SJCRH30 (cell line): ENCODE data around the gene NT5M. TPM values are rescaled to one million over a fixed set of nuclear protein-coding genes. Genes with fewer than 3 reads are reported as not detected.

Source experiments
- DNase-seq, 2 experiments: peaks; one replicate each; pipeline ENCODE4 v3.0.0-alpha.2; 2015 to 2020
- H3K27ac ChIP-seq: fragments of 250-450 bp; sonication (Bioruptor Pico); 2 replicates; pipeline ENCODE4 v1.5.1; 2020; ENCODE audit warnings: mild to moderate bottlenecking, moderate library complexity
- H3K27me3 ChIP-seq: fragments of 250-450 bp; sonication (Bioruptor Pico); 2 replicates; pipeline ENCODE4 v1.5.1; 2020; ENCODE audit warnings: mild to moderate bottlenecking, moderate library complexity
- H3K36me3 ChIP-seq: fragments of 250-450 bp; sonication (Bioruptor Pico); 2 replicates; pipeline ENCODE4 v1.5.1; 2020; ENCODE audit warnings: mild to moderate bottlenecking, moderate library complexity
- H3K4me1 ChIP-seq: fragments of 250-450 bp; sonication (Bioruptor Pico); 2 replicates; pipeline ENCODE4 v1.5.1; 2020; ENCODE audit warnings: mild to moderate bottlenecking, moderate library complexity
- H3K4me3 ChIP-seq: fragments of 250-450 bp; sonication (Bioruptor Pico); 2 replicates; pipeline ENCODE4 v1.5.1; 2020; ENCODE audit warnings: mild to moderate bottlenecking, moderate library complexity
- H3K9me3 ChIP-seq: fragments of 250-450 bp; sonication (Bioruptor Pico); replicated peaks from 2 replicates; pipeline ENCODE4 v1.5.1; 2020; ENCODE audit warnings: mild to moderate bottlenecking, moderate library complexity
- total RNA-seq: library from RNA; depleted of rRNA; stranded (reverse); fragments of >200 nt; shearing (Covaris generic); gene quantifications from 2 replicates; pipeline ENCODE4 v1.2.3, GENCODE V29; 2014

The NT5M gene
- total RNA-seq, 1 experiment from 2014 or later: 4.2 TPM

- Histone ChIP-seq H3K27ac (no peak overlapping the region), H3K4me1 (peaks cover 6% of the 10 kb centered on the region; the same call in 1 of the 2 replicates), H3K27me3 (no peaks in the 10 kb centered on the region), H3K9me3 (peaks cover 9% of the 10 kb centered on the region; the same call in 1 of the 2 replicates), H3K36me3 (no peaks in the 10 kb centered on the region), H3K4me3 (no peak overlapping the region)
- DNase-seq: peak; percentile 64 to 76
Measured at GRCh38 chr17:17315142-17315821, 12.1 kb downstream of the NT5M start.

DNA sequence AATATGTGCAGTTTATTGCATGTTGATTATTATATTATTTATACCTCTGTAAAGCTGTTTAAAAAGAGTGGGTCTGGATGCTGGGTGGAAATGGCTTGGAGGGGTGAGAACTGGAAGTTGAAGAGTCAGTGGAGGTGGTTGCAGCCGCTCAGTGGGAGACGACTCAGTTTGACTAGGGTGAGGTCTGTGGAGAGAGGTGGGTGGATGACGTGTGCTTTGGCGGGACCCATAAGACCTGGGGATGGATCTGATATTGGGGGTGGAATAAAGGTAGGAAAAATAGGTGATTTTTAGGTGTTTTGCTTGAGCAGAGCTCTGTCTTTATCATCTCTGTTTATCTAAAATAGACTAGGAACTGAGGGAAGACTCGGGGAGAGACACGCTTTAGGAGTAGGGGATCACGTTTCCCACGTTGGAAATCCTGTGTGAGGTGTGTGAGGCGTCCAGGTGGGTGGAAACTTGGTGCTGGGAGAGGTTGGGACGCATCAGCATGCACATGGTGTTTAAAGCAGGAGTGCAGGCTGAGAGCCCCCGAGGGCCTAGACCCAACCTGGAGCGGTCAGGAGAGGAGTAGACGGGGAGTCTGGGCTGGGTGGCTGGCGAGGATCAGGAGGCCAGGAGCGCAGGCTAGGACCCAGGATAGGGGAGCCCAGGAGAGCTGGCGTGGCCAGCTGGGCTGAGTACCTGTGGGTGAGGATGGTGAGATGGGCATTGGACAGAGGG is 17.2 kb downstream of the NT5M start:
- H3K4me3 ChIP-seq: no peak overlapping the region

GRCh38 chr17:17320911-17321220 is 17.7 kb downstream of the NT5M start:
- H3K9me3 ChIP-seq: no peaks in the 10 kb centered on the region
- no peaks in the 10 kb centered on the region for H3K27me3 ChIP-seq
- no peaks in the 10 kb centered on the region for H3K36me3 ChIP-seq
- H3K4me1 ChIP-seq: peaks cover 17% of the 10 kb centered on the region
- no peak overlapping the region for H3K27ac ChIP-seq
- no peak for DNase-seq
- H3K4me3 ChIP-seq: no peak overlapping the region

More for the DNA sequence above, 17.2 kb downstream of the NT5M start:
- Histone ChIP-seq H3K36me3 (no peaks in the 10 kb centered on the region), H3K27ac (no peak overlapping the region), H3K27me3 (no peaks in the 10 kb centered on the region), H3K4me1 (peaks cover 13% of the 10 kb centered on the region), H3K9me3 (no peaks in the 10 kb centered on the region)
- DNase-seq: no peak

- DNase-seq: no peak
- Histone ChIP-seq H3K4me3 (no peak overlapping the region), H3K9me3 (no peaks in the 10 kb centered on the region), H3K27ac (no peak overlapping the region), H3K4me1 (peaks cover 21% of the 10 kb centered on the region), H3K27me3 (no peaks in the 10 kb centered on the region), H3K36me3 (no peaks in the 10 kb centered on the region)
Measured at GRCh38 chr17:17321356-17322025, 18.3 kb downstream of the NT5M start.

GRCh38 chr17:17322516-17323510 is 19.6 kb downstream of the NT5M start:
- peaks cover 21% of the 10 kb centered on the region for H3K4me1 ChIP-seq
- no peak for DNase-seq
- no peak overlapping the region for H3K4me3 ChIP-seq
- H3K36me3 ChIP-seq: no peaks in the 10 kb centered on the region
- no peaks in the 10 kb centered on the region for H3K27me3 ChIP-seq
- H3K9me3 ChIP-seq: no peaks in the 10 kb centered on the region
- no peak overlapping the region for H3K27ac ChIP-seq

DNA sequence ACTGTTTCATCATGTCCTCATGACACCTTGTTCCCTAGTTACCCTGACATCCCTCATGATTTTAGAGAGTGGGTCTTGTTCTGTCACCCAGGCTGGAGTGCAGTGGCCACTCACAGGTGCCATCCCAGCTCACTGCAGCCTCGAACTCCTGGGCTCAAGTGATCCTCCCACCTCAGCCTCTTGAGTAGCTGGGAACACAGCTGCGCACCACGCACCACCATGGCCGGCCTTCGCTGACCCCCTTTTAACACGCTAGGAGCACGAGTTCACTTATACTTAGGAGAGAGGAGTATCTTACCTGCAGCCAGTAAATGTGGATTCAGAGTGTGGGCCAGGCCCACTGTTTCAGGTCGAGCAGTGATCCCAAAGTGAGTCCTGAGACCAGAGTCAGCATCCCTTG is 21.4 kb downstream of the NT5M start:
- Histone ChIP-seq H3K36me3 (no peaks in the 10 kb centered on the region), H3K4me1 (peaks cover 18% of the 10 kb centered on the region), H3K27me3 (no peaks in the 10 kb centered on the region), H3K9me3 (no peaks in the 10 kb centered on the region), H3K4me3 (no peak overlapping the region), H3K27ac (peak overlapping the region; percentile 7; the same call in 1 of the 2 replicates)
- DNase-seq: peak in 1 of 2 experiments; percentile 21

DNA sequence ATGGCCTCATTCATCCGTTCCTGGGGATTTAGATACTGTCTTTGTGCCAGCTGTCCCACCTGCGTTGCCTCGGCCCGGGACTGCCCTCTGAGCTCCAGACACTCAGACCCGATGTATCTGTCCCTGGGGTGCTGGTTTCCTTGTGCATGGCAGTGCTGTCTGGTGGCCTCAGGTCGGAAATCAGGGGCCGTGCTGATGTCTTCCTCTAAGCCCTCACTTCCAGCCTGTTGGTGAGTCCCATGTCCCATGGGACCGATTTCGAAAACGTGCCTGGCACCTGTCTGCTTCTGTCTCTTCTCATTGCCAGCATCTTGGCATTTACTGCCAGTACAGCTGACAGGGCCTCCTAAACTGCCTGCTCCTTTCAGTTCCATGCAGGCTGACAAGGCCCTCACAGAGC is 22.1 kb downstream of the NT5M start:
- Histone ChIP-seq H3K4me3 (no peak overlapping the region), H3K9me3 (no peaks in the 10 kb centered on the region), H3K27me3 (no peaks in the 10 kb centered on the region), H3K4me1 (peaks cover 18% of the 10 kb centered on the region), H3K36me3 (no peaks in the 10 kb centered on the region), H3K27ac (peak overlapping the region; percentile 7)
- DNase-seq: peak; percentile 97 to 99

- DNase-seq: no peak
- Histone ChIP-seq H3K36me3 (no peaks in the 10 kb centered on the region), H3K9me3 (no peaks in the 10 kb centered on the region), H3K4me1 (peaks cover 18% of the 10 kb centered on the region), H3K4me3 (no peak overlapping the region), H3K27ac (peak overlapping the region; percentile 7), H3K27me3 (no peaks in the 10 kb centered on the region)
Measured at GRCh38 chr17:17325816-17326215, 22.6 kb downstream of the NT5M start.

- Histone ChIP-seq H3K4me3 (no peak overlapping the region), H3K36me3 (no peaks in the 10 kb centered on the region), H3K4me1 (peaks cover 24% of the 10 kb centered on the region), H3K27me3 (no peaks in the 10 kb centered on the region), H3K27ac (no peak overlapping the region), H3K9me3 (no peaks in the 10 kb centered on the region)
- peak in 1 of 2 experiments; percentile 32 for DNase-seq
Measured at GRCh38 chr17:17326275-17326875, 23.2 kb downstream of the NT5M start.

GRCh38 chr17:17328251-17328650 is 25.1 kb downstream of the NT5M start:
- Histone ChIP-seq H3K27ac (no peak overlapping the region), H3K9me3 (no peaks in the 10 kb centered on the region)
- DNase-seq: peak in 1 of 2 experiments; percentile 28

GRCh38 chr17:17341452-17341851 is 38.3 kb downstream of the NT5M start:
- no peaks in the 10 kb centered on the region for H3K27me3 ChIP-seq
- no peaks in the 10 kb centered on the region for H3K36me3 ChIP-seq
- H3K9me3 ChIP-seq: 0 out of 2 replicates have a peak, but pooled peaks cover 3% of the 10 kb centered on the region
- DNase-seq: no peak
- H3K4me3 ChIP-seq: no peak overlapping the region
- H3K4me1 ChIP-seq: peaks cover 13% of the 10 kb centered on the region
- no peak overlapping the region for H3K27ac ChIP-seq

More at GRCh38 chr17:17328251-17328650, 25.1 kb downstream of the NT5M start:
- no peaks in the 10 kb centered on the region for H3K36me3 ChIP-seq
- H3K4me3 ChIP-seq: no peak overlapping the region
- no peaks in the 10 kb centered on the region for H3K27me3 ChIP-seq
- peaks cover 26% of the 10 kb centered on the region for H3K4me1 ChIP-seq

GRCh38 chr17:17342242-17342945 is 39.2 kb downstream of the NT5M start:
- peaks cover 13% of the 10 kb centered on the region for H3K4me1 ChIP-seq
- no peaks in the 10 kb centered on the region for H3K36me3 ChIP-seq
- H3K27ac ChIP-seq: no peak overlapping the region
- H3K9me3 ChIP-seq: no peaks in the 10 kb centered on the region
- DNase-seq: no peak
- no peaks in the 10 kb centered on the region for H3K27me3 ChIP-seq
- H3K4me3 ChIP-seq: no peak overlapping the region

GRCh38 chr17:17343160-17343735 is 40.1 kb downstream of the NT5M start:
- Histone ChIP-seq H3K9me3 (no peaks in the 10 kb centered on the region), H3K27me3 (no peaks in the 10 kb centered on the region), H3K4me3 (no peak overlapping the region), H3K36me3 (no peaks in the 10 kb centered on the region), H3K4me1 (peaks cover 13% of the 10 kb centered on the region), H3K27ac (no peak overlapping the region)
- DNase-seq: peak in 1 of 2 experiments; percentile 24
